ENCODE measurements around the gene HRG.
A peak's percentile ranks its signal among the peaks of the same experiment; 100 is the strongest.
"Not testable (repeated sequence)": the region's sequence is repeated elsewhere in the genome, so short reads cannot be mapped to it uniquely, and the experiment has no call there.

HRG gene

GRCh38 chr3:186665625-186666188, at the start of gene HRG:
Gene HRG (plus strand): TSS chr3:186666014. CDS start chr3:186666032, 18 bp downstream.
- DNase-seq, result no peak

- no peak for DNase-seq
Measured at GRCh38 chr3:186616299-186616617, 49.6 kb upstream of the HRG start.

GRCh38 chr3:186617036-186617946, 48.5 kb upstream of the HRG start:
- peak; percentile 80 for DNase-seq

- DNase-seq, result no peak
Measured at GRCh38 chr3:186618318-186618938, 47.4 kb upstream of the HRG start.

- DNase-seq, result no peak
Measured at GRCh38 chr3:186619787-186620212, 46.0 kb upstream of the HRG start.

GRCh38 chr3:186620213-186621092, 45.4 kb upstream of the HRG start:
- no peak for DNase-seq

GRCh38 chr3:186621894-186622650, 43.7 kb upstream of the HRG start:
- no peak for DNase-seq

- DNase-seq, result no peak
Measured at GRCh38 chr3:186622651-186623310, 43.0 kb upstream of the HRG start.

- no peak for DNase-seq
Measured at GRCh38 chr3:186624598-186624997, 41.2 kb upstream of the HRG start.

GRCh38 chr3:186625600-186626042, 40.2 kb upstream of the HRG start:
- no peak for DNase-seq

GRCh38 chr3:186626254-186626847, 39.5 kb upstream of the HRG start:
- no peak for DNase-seq

GRCh38 chr3:186627852-186628414, 37.9 kb upstream of the HRG start:
- DNase-seq, result no peak

GRCh38 chr3:186628756-186629155, 37.1 kb upstream of the HRG start:
- no peak for DNase-seq

- DNase-seq, result no peak
Measured at GRCh38 chr3:186630950-186631641, 34.7 kb upstream of the HRG start.

- DNase-seq, result no peak
Measured at GRCh38 chr3:186633481-186633880, 32.3 kb upstream of the HRG start.

GRCh38 chr3:186634207-186634606, 31.6 kb upstream of the HRG start:
- DNase-seq, result not testable (repeated sequence)

GRCh38 chr3:186635532-186635931, 30.3 kb upstream of the HRG start:
- DNase-seq, result no peak

- no peak for DNase-seq
Measured at GRCh38 chr3:186636536-186636935, 29.3 kb upstream of the HRG start.

GRCh38 chr3:186637686-186638085, 28.1 kb upstream of the HRG start:
- DNase-seq, result no peak

GRCh38 chr3:186638259-186638658, 27.6 kb upstream of the HRG start:
- DNase-seq, result no peak

Data from femur (tissue), 1 donor.